HG02763 (cell line): ENCODE results near the gene ZBTB5.
"Not testable (repeated sequence)": the region's sequence is repeated elsewhere in the genome, so short reads cannot be mapped to it uniquely, and the experiment has no call there.

Experiments used
- ATAC-seq: cut with Tn5 transposase; IDR thresholded peaks from one replicate; pipeline ENCODE4 v1.9.1; 2021; ENCODE audit warnings: mild to moderate bottlenecking, moderate library complexity; ENCODE audit not compliant: unreplicated experiment

The ZBTB5 gene

DNA sequence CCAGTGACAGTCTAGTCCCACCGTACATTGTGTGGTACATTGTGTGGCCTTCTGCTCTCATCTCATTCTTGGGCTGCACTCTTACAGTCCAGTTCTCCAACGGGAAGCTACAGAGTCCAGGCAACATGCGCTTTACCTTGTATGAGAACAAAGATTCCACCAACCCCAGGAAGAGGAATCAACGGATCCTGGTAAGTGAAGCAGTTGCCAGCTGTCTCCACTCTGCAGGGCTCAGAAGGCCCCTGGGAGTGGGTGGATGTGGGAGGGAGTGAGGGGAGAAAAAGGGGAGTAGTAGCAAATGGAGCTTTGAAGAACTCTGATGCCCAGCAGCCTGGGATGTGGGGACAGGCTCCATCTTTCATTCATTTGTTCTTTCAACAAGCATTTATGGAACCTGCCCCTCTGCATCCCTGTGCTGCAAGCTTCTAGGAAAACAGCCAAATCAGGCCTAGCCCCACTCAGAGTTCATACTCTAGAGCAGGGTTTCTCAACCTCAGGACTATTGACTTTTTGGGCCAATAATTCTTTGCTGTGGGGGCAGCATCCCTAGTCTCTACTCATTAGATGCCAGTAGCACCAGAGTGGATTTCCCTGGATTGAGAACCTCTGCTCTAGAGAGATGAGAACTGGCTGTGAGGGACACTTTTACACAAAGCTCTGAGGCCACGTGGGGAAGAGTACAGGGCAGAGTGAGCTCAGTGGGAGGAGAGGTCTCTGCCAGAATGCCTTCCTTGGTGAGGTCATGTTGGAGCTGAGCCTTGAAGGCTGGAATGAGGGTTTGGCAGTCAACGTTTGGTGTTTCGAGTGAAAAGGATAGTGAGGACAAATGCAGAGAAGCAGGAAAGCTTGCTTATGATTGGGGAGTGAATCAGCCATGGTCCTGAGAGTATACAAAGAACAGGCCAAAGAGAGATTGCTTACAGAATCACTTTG is 21.6 kb upstream of the ZBTB5 start:
- ATAC-seq = no peak

DNA sequence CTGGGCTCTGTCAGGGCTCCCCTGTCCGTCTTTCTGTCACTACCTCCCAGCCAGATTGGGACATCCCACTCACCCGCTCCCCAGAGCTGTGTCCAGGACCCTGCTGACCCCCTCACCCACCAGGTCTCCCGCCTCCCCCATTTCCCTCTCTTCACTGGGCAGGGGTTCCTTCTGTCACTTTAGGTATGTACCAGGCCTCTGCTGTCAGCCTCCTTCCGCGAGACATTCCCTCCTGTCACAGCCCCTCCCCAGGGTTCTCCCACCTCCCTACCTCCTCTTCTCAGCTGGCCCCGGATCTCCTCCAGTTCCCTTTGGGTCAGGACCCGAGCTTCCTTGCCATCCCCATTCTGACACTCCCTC is 21.0 kb upstream of the ZBTB5 start:
- ATAC-seq = no peak

GRCh38 chr9:37485389-37486255 is 20.4 kb upstream of the ZBTB5 start, which contains the start of gene POLR1E:
Gene POLR1E (plus strand): TSS chr9:37485948. CDS start chr9:37486048, 100 bp downstream.
- peak; percentile 97 for ATAC-seq

- ATAC-seq = no peak
Measured at GRCh38 chr9:37480759-37481158, 15.5 kb upstream of the ZBTB5 start.

DNA sequence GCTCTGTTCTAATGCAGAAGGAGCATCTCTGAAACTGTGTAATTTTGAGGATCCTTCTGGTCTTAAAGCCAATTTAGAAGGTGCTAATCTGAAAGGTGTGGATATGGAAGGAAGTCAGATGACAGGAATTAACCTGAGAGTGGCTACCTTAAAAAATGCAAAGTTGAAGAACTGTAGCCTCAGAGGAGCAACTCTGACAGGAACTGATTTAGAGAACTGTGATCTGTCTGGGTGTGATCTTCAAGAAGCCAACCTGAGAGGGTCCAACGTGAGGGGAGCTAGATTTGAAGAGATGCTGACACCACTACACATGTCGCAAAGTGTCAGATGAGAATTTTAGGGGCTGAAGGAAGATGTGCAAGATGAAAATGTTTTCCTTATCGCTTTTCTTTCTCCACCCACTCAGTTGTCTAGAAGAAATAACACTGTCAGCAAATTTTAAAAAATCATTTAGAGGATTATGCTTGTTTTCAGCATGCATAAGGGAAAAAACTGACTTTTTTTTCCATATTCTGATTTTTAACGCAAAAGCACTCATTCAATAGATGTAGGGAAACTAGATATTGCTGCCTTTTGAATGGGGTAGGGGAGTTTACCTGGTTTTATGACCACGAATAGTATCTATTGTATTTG is 12.9 kb upstream of the ZBTB5 start:
- ATAC-seq = not testable (repeated sequence)

DNA sequence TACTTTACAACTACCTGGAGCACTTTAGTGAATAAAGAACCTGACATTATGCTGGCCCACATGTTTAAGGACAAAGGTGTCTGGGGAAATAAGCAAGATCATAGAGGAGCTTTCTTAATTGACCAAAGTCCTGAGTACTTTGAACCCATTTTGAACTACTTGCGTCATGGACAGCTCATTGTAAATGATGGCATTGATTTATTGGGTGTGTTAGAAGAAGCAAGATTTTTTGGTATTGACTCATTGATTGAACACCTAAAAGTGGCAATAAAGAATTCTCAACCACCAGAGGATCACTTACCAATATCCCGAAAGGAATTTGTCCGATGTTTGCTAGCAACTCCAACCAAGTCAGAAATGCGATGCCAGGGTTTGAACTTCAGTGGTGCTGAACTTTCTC is 12.2 kb upstream of the ZBTB5 start:
- not testable (repeated sequence) for ATAC-seq

- ATAC-seq = no peak
Measured at GRCh38 chr9:37476930-37477329, 11.7 kb upstream of the ZBTB5 start.

DNA sequence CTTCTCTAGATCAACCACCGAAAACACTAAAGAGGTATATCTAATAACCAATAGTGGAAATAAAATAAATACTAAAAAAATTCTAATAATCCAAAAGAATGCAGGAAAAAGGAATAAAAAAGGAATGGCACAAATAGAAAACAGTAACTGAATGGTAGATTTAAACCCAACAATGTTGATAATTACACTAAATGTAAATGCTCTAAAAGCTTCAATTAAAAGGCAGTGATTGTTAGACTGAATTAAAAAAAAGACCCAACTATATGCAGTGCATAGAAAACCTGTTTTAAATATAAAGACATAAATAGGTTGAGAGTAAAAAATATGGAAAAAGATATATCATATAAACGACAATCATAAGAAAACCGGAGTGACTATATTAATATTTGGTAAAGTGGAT is 9.2 kb upstream of the ZBTB5 start:
- no peak for ATAC-seq

- ATAC-seq = not testable (repeated sequence)
Measured at GRCh38 chr9:37473982-37474381, 8.7 kb upstream of the ZBTB5 start.

- no peak for ATAC-seq
Measured at GRCh38 chr9:37471942-37472684, 6.9 kb upstream of the ZBTB5 start.

GRCh38 chr9:37468620-37469019 is 3.4 kb upstream of the ZBTB5 start:
- no peak for ATAC-seq

GRCh38 chr9:37467530-37467929 is 2.3 kb upstream of the ZBTB5 start:
- ATAC-seq = not testable (repeated sequence)

- peak; percentile 4 for ATAC-seq
Measured at GRCh38 chr9:37466037-37466709, 923 bp upstream of the ZBTB5 start.

DNA sequence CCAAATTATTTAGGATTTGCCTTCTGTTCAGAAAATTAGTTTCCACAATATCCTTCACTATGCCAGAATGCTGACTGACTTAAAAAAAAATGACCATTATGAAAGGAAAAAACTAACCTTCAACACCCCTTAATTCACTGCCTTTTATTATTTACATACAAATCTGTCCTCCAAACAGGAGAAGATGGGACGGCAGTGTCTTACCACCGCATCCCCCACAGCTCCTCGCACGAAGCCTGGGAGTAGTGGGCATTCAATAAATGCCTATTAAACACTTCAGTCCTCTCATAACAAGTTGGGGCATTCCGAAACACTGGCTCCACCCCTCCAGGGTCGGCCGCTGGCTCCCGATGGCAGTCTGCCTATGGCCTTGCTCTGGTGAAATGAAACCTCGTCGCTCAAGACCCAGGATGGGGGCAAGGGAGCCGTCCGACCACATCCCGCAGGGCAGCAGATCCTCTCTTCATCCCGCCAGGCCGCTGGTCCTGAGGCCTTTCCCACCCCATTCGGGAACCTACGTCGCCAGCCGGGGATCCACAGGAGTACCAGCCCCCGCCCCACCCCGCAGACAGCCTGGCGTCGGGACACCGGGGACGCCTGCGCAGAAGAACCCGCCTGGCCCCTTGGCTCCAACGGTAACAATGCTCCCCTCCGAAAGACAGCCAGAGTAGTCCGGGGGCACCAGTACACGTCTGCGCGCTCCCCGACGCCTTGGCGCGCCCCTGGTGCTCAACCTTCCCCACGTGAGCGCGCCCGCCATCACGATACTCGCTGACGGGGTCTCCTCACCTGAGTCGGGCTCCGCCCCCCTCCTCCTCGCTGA is 613 bp downstream of the ZBTB5 start:
- peak; percentile 34 for ATAC-seq

DNA sequence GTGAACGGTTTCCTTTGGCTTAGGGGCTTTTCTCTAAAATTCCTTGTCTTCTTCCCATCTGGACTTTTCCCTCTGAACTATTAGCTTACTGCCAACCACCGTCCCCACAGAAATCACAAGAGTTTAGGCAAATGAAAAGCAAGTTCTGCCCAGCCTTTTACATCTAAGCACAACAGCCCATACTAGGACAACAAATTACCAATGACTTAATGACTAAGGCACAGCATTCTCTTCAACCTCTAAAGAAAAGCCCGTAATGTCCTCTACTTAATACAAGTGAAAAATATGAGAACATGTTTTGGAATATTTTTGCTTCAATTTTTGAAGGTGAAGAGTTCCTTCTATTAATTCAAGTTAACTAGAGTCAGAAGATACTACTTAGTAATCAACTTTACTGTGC is 1.2 kb downstream of the ZBTB5 start:
- no peak for ATAC-seq

DNA sequence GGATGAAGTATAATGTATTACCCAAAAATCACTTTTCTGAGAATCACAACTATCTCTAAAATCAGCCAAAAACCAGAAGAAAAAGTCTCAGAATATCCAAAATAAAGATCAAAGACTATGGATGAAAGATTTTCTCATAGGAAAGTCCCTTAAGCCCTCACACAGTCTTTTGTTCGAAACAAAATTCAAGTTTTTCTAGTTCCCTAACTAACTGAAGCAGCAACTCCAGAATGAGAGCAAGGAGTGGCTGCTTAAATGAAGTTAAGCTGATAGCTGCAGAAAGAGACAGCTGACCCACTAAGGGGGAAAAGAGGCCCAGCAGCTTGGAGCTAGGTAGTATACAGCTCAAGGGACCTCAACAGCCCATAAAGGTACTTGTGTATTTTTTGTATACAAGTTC is 8.4 kb downstream of the ZBTB5 start:
- ATAC-seq = no peak

DNA sequence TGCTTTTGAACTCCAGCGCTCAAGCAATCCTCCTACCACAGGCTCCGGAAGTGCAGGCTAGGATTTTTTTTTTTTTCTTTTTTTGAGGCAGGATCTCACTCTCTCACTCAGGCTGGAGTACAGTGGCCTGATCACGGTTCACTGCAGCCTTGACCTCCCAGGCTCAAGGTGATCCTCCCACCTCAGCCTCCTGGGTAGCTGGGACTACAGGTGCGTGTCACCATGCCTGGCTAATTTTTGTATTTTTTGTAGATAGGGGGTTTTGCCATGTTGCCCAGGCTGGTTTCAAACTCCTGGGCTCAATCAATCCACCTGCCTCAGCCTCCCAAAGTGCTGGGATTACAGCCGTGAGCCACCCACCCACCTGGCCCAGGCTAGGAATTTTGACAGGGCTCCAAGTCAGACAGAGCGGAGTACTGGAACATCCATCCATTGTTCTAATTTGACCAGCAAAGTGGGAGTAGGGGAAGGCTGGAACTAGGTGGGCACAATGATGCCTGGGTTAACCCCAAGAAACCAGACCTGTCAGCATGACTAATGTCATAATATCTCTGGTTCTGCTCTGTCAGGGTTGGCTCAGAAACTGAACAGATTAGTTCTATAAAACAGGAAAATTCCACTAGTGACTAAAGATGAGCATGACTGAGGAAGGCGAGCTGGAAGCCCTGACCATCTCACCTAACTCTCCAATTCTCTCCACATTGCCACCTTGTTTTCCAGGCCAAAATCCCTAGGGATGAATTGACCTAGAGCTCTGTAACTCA is 9.2 kb downstream of the ZBTB5 start:
- no peak for ATAC-seq

DNA sequence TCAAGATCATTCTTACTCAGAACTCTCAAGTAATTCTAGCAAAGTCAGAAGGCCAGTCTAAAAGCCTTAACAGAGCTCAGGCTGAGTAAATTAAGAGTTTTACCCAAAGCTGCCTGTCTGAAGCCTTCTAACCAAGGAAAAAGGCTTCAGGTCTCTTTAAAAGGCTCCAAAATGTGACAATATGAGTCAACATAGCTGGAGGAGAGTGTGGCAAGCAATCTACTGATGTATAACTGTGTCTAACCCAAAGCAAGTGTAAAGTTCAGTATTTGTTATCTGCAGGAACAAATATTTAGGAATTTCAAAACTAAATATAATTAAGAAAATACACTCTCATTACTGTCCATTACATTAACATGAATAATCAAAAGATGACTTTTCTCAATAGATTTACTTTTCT is 11.0 kb downstream of the ZBTB5 start:
- ATAC-seq = no peak
